ENCODE data around the gene DET1.

- TF ChIP-seq TAF1 (IDR thresholded peaks at IDR 0.05; ENCODE audit: borderline replicate concordance, low read depth, low read length) (no peak), POLR2A (IDR thresholded peaks at IDR 0.05; ENCODE audit: low read depth, low read length) (no peak)
Measured at GRCh38 chr15:88477904-88478303, 68.6 kb downstream of the DET1 start.

All from GM12892 (cell line).